ENCODE measurements around the gene CDH13. TPM values are rescaled to one million over a fixed set of nuclear protein-coding genes. Genes with fewer than 3 reads are reported as not detected.

Gene CDH13
- total RNA-seq, 1 donor from 2014 or later, result 45.1 TPM

DNA sequence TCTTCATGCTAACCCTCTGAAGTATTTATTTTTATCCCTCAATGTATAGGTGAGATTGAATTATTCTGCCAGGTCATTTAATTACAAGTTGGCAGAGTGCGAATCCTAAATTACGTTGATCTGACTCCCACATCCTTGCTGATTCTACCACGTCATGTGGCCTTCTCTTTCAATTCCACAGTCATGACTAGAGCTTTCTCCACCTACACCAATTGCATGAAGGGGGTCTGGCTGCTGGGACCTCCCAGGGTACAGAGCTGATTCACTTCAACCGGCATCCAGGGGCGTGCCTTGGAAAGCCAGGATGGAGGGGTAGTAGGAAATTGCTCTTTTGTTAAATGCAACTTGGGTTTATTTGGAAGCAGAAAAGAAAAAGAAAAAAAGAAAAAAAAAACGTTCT is 41.1 kb upstream of the CDH13 start:
- H3K27me3 Mint-ChIP-seq (ENCODE audit: low read depth), result peaks cover 13% of the 10 kb centered on the region
- no peak overlapping the region for H3K27ac Mint-ChIP-seq (ENCODE audit: unreplicated experiment)
- TF ChIP-seq, protein P1, sequence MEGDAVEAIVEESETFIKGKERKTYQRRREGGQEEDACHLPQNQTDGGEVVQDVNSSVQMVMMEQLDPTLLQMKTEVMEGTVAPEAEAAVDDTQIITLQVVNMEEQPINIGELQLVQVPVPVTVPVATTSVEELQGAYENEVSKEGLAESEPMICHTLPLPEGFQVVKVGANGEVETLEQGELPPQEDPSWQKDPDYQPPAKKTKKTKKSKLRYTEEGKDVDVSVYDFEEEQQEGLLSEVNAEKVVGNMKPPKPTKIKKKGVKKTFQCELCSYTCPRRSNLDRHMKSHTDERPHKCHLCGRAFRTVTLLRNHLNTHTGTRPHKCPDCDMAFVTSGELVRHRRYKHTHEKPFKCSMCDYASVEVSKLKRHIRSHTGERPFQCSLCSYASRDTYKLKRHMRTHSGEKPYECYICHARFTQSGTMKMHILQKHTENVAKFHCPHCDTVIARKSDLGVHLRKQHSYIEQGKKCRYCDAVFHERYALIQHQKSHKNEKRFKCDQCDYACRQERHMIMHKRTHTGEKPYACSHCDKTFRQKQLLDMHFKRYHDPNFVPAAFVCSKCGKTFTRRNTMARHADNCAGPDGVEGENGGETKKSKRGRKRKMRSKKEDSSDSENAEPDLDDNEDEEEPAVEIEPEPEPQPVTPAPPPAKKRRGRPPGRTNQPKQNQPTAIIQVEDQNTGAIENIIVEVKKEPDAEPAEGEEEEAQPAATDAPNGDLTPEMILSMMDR (IDR thresholded peaks at IDR 0.05), result no peak
- H3K36me3 Mint-ChIP-seq (ENCODE audit: low read depth), result no peaks in the 10 kb centered on the region
- DNase-seq (ENCODE audit: low spot score), result no peak
- H3K9me3 Mint-ChIP-seq (ENCODE audit: low read depth), result no peaks in the 10 kb centered on the region
- H3K4me1 Mint-ChIP-seq (ENCODE audit: low read depth), result no peaks in the 10 kb centered on the region
- H3K4me3 Mint-ChIP-seq (ENCODE audit: unreplicated experiment), result no peak overlapping the region

DNA sequence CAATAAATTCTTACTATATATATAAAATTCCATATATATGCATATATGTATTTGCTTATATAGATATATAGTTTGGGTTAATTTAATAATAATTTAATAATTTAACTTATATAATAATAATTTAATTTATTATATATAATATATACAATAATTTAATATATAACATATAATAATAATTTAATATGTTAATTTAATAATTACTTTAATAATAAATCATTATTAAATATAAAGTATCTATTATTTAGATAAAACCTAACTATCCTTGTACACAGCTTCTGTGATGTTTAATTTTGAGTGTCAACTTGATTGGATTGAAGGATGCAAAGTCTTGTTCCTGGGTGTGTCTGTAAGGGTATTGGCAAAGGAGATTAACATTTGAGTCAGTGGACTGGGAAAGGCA is 40.6 kb upstream of the CDH13 start:
- no peak overlapping the region for H3K4me3 Mint-ChIP-seq (ENCODE audit: unreplicated experiment)

DNA sequence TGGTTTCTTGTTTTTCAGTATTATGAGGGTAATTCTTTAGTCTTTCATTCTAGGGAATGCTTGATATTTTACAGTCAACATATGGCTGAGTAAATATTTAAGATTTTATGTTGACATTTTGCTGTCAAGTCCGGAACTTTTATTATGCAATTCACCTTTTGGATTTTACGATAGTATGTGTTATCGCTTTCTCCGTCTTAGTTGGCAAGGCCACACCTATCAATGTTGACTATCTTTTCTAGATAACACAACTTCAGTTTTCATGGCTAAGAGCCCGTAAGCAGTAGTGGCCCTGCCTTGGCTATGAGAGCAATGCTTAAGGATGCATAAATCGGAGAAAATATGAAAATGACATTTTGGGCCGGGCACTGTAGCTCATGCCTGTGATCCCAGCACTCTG is 39.5 kb upstream of the CDH13 start:
- no peaks in the 10 kb centered on the region for H3K4me1 Mint-ChIP-seq (ENCODE audit: low read depth)
- TF ChIP-seq, protein P1 (IDR thresholded peaks at IDR 0.05), result no peak
- no peaks in the 10 kb centered on the region for H3K9me3 Mint-ChIP-seq (ENCODE audit: low read depth)
- H3K4me3 Mint-ChIP-seq (ENCODE audit: unreplicated experiment), result no peak overlapping the region
- H3K36me3 Mint-ChIP-seq (ENCODE audit: low read depth), result no peaks in the 10 kb centered on the region
- no peak for DNase-seq (ENCODE audit: low spot score)
- H3K27me3 Mint-ChIP-seq (ENCODE audit: low read depth), result peaks cover 17% of the 10 kb centered on the region
- H3K27ac Mint-ChIP-seq (ENCODE audit: unreplicated experiment), result no peak overlapping the region

More for the DNA sequence above, 40.6 kb upstream of the CDH13 start:
- Mint-ChIP-seq H3K27ac (ENCODE audit: unreplicated experiment) (no peak overlapping the region), H3K36me3 (ENCODE audit: low read depth) (no peaks in the 10 kb centered on the region), H3K27me3 (ENCODE audit: low read depth) (peaks cover 12% of the 10 kb centered on the region), H3K9me3 (ENCODE audit: low read depth) (no peaks in the 10 kb centered on the region), H3K4me1 (ENCODE audit: low read depth) (no peaks in the 10 kb centered on the region)
- TF ChIP-seq, protein P1 (IDR thresholded peaks at IDR 0.05), result no peak
- DNase-seq (ENCODE audit: low spot score), result no peak

DNA sequence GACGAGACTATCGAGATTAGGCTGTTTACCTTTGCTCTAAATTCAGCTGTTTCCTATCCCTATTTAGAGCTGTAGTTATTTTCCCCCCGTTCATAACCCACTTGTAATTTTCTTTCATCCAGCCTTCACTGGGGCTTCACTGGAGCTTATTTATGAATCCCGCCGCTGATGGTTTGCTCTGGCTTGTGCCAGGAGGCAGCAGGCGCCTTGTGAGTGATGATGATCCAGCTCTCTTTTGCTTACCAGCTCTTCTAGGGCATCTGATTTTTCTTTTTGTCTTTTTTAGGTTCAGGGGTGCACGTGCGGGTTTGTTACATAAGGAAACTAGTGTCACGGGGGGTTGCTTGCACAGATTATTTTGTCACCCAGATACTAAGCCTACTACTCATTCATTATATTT is 37.4 kb upstream of the CDH13 start:
- TF ChIP-seq, protein P1 (IDR thresholded peaks at IDR 0.05), result no peak
- Mint-ChIP-seq H3K4me1 (ENCODE audit: low read depth) (no peaks in the 10 kb centered on the region), H3K27ac (ENCODE audit: unreplicated experiment) (no peak overlapping the region), H3K4me3 (ENCODE audit: unreplicated experiment) (no peak overlapping the region), H3K9me3 (ENCODE audit: low read depth) (no peaks in the 10 kb centered on the region), H3K36me3 (ENCODE audit: low read depth) (no peaks in the 10 kb centered on the region), H3K27me3 (ENCODE audit: low read depth) (peaks cover 21% of the 10 kb centered on the region)
- no peak for DNase-seq (ENCODE audit: low spot score)

DNA sequence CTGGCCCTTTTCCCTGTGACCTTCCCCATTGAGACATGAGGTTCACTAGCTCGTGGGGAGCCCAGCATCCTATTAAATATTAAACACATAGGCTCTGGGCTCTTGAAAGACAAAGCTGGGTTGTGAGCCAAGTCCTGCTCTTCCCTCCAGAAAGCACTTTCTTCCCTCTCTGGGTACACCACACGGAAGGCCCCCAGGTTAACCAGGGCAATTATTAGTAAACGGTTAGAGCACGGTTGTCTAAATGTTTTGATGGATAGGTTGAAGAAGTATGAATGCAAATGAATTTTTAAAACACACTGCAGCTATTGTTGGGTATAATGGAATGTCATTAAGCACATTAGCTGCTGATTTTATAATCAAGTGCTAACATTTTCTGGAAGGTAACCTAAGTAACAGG is 32.7 kb upstream of the CDH13 start:
- Mint-ChIP-seq H3K27me3 (ENCODE audit: low read depth) (peaks cover 44% of the 10 kb centered on the region), H3K9me3 (ENCODE audit: low read depth) (peaks cover 6% of the 10 kb centered on the region), H3K4me1 (ENCODE audit: low read depth) (no peaks in the 10 kb centered on the region)

More for the DNA sequence above, 32.7 kb upstream of the CDH13 start:
- no peak for DNase-seq (ENCODE audit: low spot score)
- TF ChIP-seq, protein P1 (IDR thresholded peaks at IDR 0.05), result no peak
- H3K4me3 Mint-ChIP-seq (ENCODE audit: unreplicated experiment), result no peak overlapping the region
- no peak overlapping the region for H3K27ac Mint-ChIP-seq (ENCODE audit: unreplicated experiment)
- H3K36me3 Mint-ChIP-seq (ENCODE audit: low read depth), result no peaks in the 10 kb centered on the region
